ENCODE results near the gene LGALS4. TPM values are rescaled to one million over a fixed set of nuclear protein-coding genes. Genes with fewer than 3 reads are reported as not detected.
"Not testable (repeated sequence)": the region's sequence is repeated elsewhere in the genome, so short reads cannot be mapped to it uniquely, and the experiment has no call there.

LGALS4 gene
- total RNA-seq, 1 experiment from 2014 or later, result 1.0 TPM

DNA sequence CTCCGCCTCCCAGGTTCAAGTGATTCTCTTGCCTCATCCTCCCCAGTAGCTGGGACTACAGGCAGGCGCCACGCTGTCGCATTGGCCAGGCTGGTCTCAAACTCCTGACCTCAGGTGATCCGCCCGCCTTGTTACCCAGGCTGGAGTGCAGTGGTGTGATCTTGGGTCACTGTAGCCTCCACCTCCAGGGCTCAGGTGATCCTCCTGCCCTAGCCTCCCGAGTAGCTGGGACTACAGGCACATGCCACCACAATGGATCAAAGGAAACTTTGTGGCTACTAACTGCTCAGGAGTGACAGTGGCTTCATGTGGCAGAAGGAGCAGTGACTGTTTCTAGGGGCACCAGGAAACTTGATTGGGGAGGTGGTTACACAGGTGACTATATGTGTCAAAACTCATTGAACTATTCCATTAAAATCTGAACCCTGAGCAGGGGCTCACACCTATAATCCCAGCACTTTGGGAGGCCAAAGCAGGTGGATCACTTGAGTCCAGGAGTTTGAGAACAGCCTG lies 27.5 kb downstream of the LGALS4 start:
- no peak for TF ChIP-seq EZH2 (IDR thresholded peaks at IDR 0.05; ENCODE audit: low read depth)
- TF ChIP-seq, protein P1, sequence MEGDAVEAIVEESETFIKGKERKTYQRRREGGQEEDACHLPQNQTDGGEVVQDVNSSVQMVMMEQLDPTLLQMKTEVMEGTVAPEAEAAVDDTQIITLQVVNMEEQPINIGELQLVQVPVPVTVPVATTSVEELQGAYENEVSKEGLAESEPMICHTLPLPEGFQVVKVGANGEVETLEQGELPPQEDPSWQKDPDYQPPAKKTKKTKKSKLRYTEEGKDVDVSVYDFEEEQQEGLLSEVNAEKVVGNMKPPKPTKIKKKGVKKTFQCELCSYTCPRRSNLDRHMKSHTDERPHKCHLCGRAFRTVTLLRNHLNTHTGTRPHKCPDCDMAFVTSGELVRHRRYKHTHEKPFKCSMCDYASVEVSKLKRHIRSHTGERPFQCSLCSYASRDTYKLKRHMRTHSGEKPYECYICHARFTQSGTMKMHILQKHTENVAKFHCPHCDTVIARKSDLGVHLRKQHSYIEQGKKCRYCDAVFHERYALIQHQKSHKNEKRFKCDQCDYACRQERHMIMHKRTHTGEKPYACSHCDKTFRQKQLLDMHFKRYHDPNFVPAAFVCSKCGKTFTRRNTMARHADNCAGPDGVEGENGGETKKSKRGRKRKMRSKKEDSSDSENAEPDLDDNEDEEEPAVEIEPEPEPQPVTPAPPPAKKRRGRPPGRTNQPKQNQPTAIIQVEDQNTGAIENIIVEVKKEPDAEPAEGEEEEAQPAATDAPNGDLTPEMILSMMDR (conservative IDR thresholded peaks at IDR 0.05), result no peak
- no peak overlapping the region for H2AFZ ChIP-seq
- no peak overlapping the region for H3K27ac ChIP-seq
- H4K20me1 ChIP-seq (ENCODE audit: insufficient read depth), result no peaks in the 10 kb centered on the region
- ChIA-PET POLR2A (ENCODE audit: unreplicated experiment) (no interaction called here), CTCF (no interaction called here)
- H3K79me2 ChIP-seq (ENCODE audit: low read depth), result no peaks in the 10 kb centered on the region
- H3K4me3 ChIP-seq, result no peak overlapping the region
- H3K4me1 ChIP-seq (replicated peaks; ENCODE audit: insufficient read depth), result no peaks in the 10 kb centered on the region
- no peaks in the 10 kb centered on the region for H3K27me3 ChIP-seq (ENCODE audit: insufficient read depth, low read depth)
- intact Hi-C loops (cut with micrococcal nuclease; ENCODE audit: unreplicated experiment), result no loop called here
- no peaks in the 10 kb centered on the region for H3K9me2 ChIP-seq (ENCODE audit: insufficient read depth)
- DNase-seq, result no peak
- H3K9me3 ChIP-seq (ENCODE audit: insufficient read depth, low read depth), result no peaks in the 10 kb centered on the region
- no TSS peak for BruUV-seq (replicated peaks)
- no peaks in the 10 kb centered on the region for H3F3A ChIP-seq (ENCODE audit: insufficient read depth, low read depth)
- no peak overlapping the region for H3K4me2 ChIP-seq
- H3K36me3 ChIP-seq (ENCODE audit: low read depth), result no peaks in the 10 kb centered on the region

DNA sequence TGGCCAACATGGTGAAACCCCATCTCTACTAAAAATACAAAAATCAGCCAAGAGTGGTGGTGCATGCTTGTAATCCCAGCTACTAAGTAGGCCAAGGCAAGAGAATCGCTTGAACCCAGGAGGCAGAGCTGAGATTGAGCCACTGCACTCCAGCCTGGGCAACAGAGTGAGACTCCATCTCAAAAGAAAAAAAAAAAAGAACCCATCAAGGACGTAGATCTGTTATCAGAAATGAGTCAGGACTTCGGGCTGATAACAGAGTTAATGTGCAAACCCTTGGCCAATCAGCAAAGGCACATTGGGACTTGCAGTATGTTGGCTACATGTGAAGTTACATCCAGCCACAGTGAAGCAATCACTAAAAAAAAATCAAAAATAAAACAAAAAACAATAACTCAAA lies 28.5 kb downstream of the LGALS4 start:
- peak in 1 of 2 experiments; percentile 33 for DNase-seq
- Histone ChIP-seq H3K36me3 (ENCODE audit: low read depth) (no peaks in the 10 kb centered on the region), H3F3A (ENCODE audit: insufficient read depth, low read depth) (no peaks in the 10 kb centered on the region), H3K27ac (no peak overlapping the region), H3K4me3 (no peak overlapping the region), H2AFZ (no peak overlapping the region), H3K4me1 (replicated peaks; ENCODE audit: insufficient read depth) (no peaks in the 10 kb centered on the region), H3K9me2 (ENCODE audit: insufficient read depth) (no peaks in the 10 kb centered on the region), H3K4me2 (no peak overlapping the region), H3K79me2 (ENCODE audit: low read depth) (no peaks in the 10 kb centered on the region), H3K9me3 (ENCODE audit: insufficient read depth, low read depth) (no peaks in the 10 kb centered on the region), H3K27me3 (ENCODE audit: insufficient read depth, low read depth) (no peaks in the 10 kb centered on the region), H4K20me1 (ENCODE audit: insufficient read depth) (no peaks in the 10 kb centered on the region)
- CTCF ChIA-PET, result no interaction called here
- intact Hi-C loops (cut with micrococcal nuclease; ENCODE audit: unreplicated experiment), result no loop called here
- TF ChIP-seq, protein P1 (conservative IDR thresholded peaks at IDR 0.05), result no peak
- no peak for TF ChIP-seq EZH2 (IDR thresholded peaks at IDR 0.05; ENCODE audit: low read depth)
- no TSS peak for BruUV-seq (replicated peaks)
- POLR2A ChIA-PET (ENCODE audit: unreplicated experiment), result no interaction called here

DNA sequence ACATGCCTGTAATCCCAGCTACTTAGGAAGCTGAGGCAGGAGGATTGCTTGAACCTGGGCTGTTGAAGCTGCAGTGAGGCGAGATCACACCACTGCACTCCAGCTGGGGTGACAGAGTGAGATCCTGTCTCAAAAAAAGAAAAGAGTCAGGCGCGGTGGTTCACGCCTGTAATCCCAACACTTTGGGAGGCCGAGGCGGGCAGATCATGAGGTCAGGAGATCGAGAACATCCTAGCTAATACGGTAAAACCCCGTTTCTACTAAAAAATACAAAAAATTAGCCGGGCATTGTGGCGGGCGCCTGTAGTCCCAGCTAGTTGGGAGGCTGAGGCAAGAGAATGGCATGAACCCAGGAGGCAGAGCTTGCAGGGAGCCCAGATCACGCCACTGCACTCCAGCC lies 30.5 kb downstream of the LGALS4 start:
- H3K36me3 ChIP-seq (ENCODE audit: low read depth); DNase-seq; intact Hi-C loops (cut with micrococcal nuclease; ENCODE audit: unreplicated experiment); BruUV-seq (replicated peaks); H3K79me2 ChIP-seq (ENCODE audit: low read depth); CTCF ChIA-PET; H3K9me3 ChIP-seq (ENCODE audit: insufficient read depth, low read depth); H3K4me2 ChIP-seq; H3K4me3 ChIP-seq; POLR2A ChIA-PET (ENCODE audit: unreplicated experiment); H3K4me1 ChIP-seq (replicated peaks; ENCODE audit: insufficient read depth); H2AFZ ChIP-seq; H3K27me3 ChIP-seq (ENCODE audit: insufficient read depth, low read depth); H3K27ac ChIP-seq; H4K20me1 ChIP-seq (ENCODE audit: insufficient read depth); H3K9me2 ChIP-seq (ENCODE audit: insufficient read depth); H3F3A ChIP-seq (ENCODE audit: insufficient read depth, low read depth): not testable (repeated sequence)

DNA sequence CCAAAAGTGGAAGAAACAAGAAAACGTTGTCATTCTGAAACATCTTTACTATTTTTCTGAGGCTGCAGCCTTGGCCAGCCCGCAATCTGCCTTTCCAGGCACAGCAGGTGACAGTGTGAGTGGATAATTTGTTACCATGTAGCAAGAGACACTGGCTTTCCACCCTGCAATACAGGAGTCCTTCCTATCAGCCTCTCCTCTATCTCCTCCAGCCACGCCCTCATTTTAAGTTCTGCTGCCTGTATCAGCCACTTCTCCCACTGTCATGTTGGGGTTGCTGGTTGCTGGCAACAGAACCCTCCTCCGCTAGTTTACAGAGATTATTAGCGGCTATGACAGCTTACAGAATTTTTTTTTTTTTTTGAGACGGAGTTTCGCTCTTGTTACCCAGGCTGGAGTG lies 31.7 kb downstream of the LGALS4 start:
- CTCF ChIA-PET, result no interaction called here
- H4K20me1 ChIP-seq (ENCODE audit: insufficient read depth), result no peaks in the 10 kb centered on the region
- no peaks in the 10 kb centered on the region for H3K9me3 ChIP-seq (ENCODE audit: insufficient read depth, low read depth)
- H3K9me2 ChIP-seq (ENCODE audit: insufficient read depth), result no peaks in the 10 kb centered on the region
- no TSS peak for BruUV-seq (replicated peaks)
- DNase-seq, result no peak
- no peak overlapping the region for H3K4me2 ChIP-seq
- POLR2A ChIA-PET (ENCODE audit: unreplicated experiment), result no interaction called here
- no peak overlapping the region for H3K27ac ChIP-seq
- H2AFZ ChIP-seq, result no peak overlapping the region
- intact Hi-C loops (cut with micrococcal nuclease; ENCODE audit: unreplicated experiment), result no loop called here
- H3K27me3 ChIP-seq (ENCODE audit: insufficient read depth, low read depth), result no peaks in the 10 kb centered on the region
- H3K4me3 ChIP-seq, result no peak overlapping the region
- H3K36me3 ChIP-seq (ENCODE audit: low read depth), result no peaks in the 10 kb centered on the region
- H3K79me2 ChIP-seq (ENCODE audit: low read depth), result no peaks in the 10 kb centered on the region
- H3K4me1 ChIP-seq (replicated peaks; ENCODE audit: insufficient read depth), result no peaks in the 10 kb centered on the region
- no peaks in the 10 kb centered on the region; the same call in 1 of the 2 replicates for H3F3A ChIP-seq (ENCODE audit: insufficient read depth, low read depth)
- TF ChIP-seq EZH2 (IDR thresholded peaks at IDR 0.05; ENCODE audit: low read depth), result no peak
- TF ChIP-seq, protein P1 (conservative IDR thresholded peaks at IDR 0.05), result no peak

All from PC-9 (cell line).